Measurements from ENCODE around the gene P2RY2. TPM values are rescaled to one million over a fixed set of nuclear protein-coding genes. Genes with fewer than 3 reads are reported as not detected.

The P2RY2 gene
- total RNA-seq, 1 experiment from 2014 or later, result 1.2 TPM

- Mint-ChIP-seq H3K27ac (no peak overlapping the region), H3K4me1 (peaks cover 27% of the 10 kb centered on the region), H3K36me3 (no peaks in the 10 kb centered on the region), H3K9me3 (no peaks in the 10 kb centered on the region), H3K4me3 (no peak overlapping the region), H3K27me3 (ENCODE audit: low read depth) (peaks cover 40% of the 10 kb centered on the region)
- ATAC-seq (no peak), DNase-seq (ENCODE audit: low spot score) (no peak)
- ChIA-PET POLR2A (no interaction called here), CTCF (interaction anchor here (0.7 to 3.9 kb wide), 4 partner anchors 13 to 69 kb away, joined by 3 to 16 read pairs (median 6); no protein-coding TSS in a partner anchor)
- TF ChIP-seq IRF1 (CRISPR knock-in tag; IDR thresholded peaks at IDR 0.05) (no peak), ZNF671 (CRISPR knock-in tag; IDR thresholded peaks at IDR 0.05) (no peak), ERG (CRISPR knock-in tag; IDR thresholded peaks at IDR 0.05) (no peak), NR3C1 (CRISPR knock-in tag; conservative IDR thresholded peaks at IDR 0.05; ENCODE audit: low read depth) (no peak), TEAD1 (CRISPR knock-in tag; IDR thresholded peaks at IDR 0.05) (no peak), ZSCAN18 (CRISPR knock-in tag; IDR thresholded peaks at IDR 0.05) (no peak), FOXP1 (CRISPR knock-in tag; IDR thresholded peaks at IDR 0.05; ENCODE audit: borderline replicate concordance) (no peak), HMGXB4 (CRISPR knock-in tag; IDR thresholded peaks at IDR 0.05) (no peak), NFATC4 (CRISPR knock-in tag; IDR thresholded peaks at IDR 0.05) (no peak), CREB1 (CRISPR knock-in tag; IDR thresholded peaks at IDR 0.05) (no peak), ZNF396 (CRISPR knock-in tag; IDR thresholded peaks at IDR 0.05; ENCODE audit: borderline replicate concordance) (no peak)
These were observed 48.0 kb downstream of the P2RY2 start for GRCh38 chr11:73265853-73266645.

GRCh38 chr11:73266646-73267020 is 48.6 kb downstream of the P2RY2 start:
- H3K4me3 Mint-ChIP-seq, result no peak overlapping the region

GRCh38 chr11:73267122-73267846 is 49.2 kb downstream of the P2RY2 start:
- TF ChIP-seq RORB (CRISPR knock-in tag; IDR thresholded peaks at IDR 0.05), result no peak
- Mint-ChIP-seq H3K9me3 (no peaks in the 10 kb centered on the region), H3K27ac (no peak overlapping the region), H3K27me3 (ENCODE audit: low read depth) (peaks cover 40% of the 10 kb centered on the region), H3K4me3 (no peak overlapping the region), H3K36me3 (no peaks in the 10 kb centered on the region), H3K4me1 (peaks cover 36% of the 10 kb centered on the region)
- CTCF ChIA-PET, result interaction anchor here (0.6 to 5.0 kb wide), 8 partner anchors 14 to 84 kb away, joined by 3 to 36 read pairs (median 6); partner anchors contain the start of gene ARHGEF17
- no peak for DNase-seq (ENCODE audit: low spot score)
- POLR2A ChIA-PET, result interaction anchor here (1.5 kb wide), 1 partner anchor 68 kb away, joined by 3 read pairs; no protein-coding TSS in a partner anchor
- no peak for ATAC-seq

More at GRCh38 chr11:73266646-73267020, 48.6 kb downstream of the P2RY2 start:
- no peak for DNase-seq (ENCODE audit: low spot score)
- H3K36me3 Mint-ChIP-seq, result no peaks in the 10 kb centered on the region
- POLR2A ChIA-PET, result no interaction called here
- peaks cover 32% of the 10 kb centered on the region for H3K4me1 Mint-ChIP-seq
- TF ChIP-seq ZNF671 (CRISPR knock-in tag; IDR thresholded peaks at IDR 0.05) (no peak), GRHL2 (CRISPR knock-in tag; IDR thresholded peaks at IDR 0.05; ENCODE audit: insufficient replicate concordance, severe bottlenecking) (no peak), RORB (CRISPR knock-in tag; IDR thresholded peaks at IDR 0.05) (no peak)
- no peak overlapping the region for H3K27ac Mint-ChIP-seq
- CTCF ChIA-PET, result interaction anchor here (0.9 to 2.0 kb wide), 3 partner anchors 14 to 85 kb away, joined by 3 to 8 read pairs (median 3); no protein-coding TSS in a partner anchor
- ATAC-seq, result no peak
- no peaks in the 10 kb centered on the region for H3K9me3 Mint-ChIP-seq
- H3K27me3 Mint-ChIP-seq (ENCODE audit: low read depth), result peaks cover 40% of the 10 kb centered on the region

Measured in WTC11 (cell line).